H9 (cell line): ENCODE data around the gene TMEM151A. TPM values are rescaled to one million over a fixed set of nuclear protein-coding genes. Genes with fewer than 3 reads are reported as not detected.
A peak's percentile ranks its signal among the peaks of the same experiment; 100 is the strongest.

ENCODE experiments used
- DNase-seq: peaks from one replicate; pipeline ENCODE4 v3.0.0-alpha.2; 2017
- H2AFZ ChIP-seq: one replicate; pipeline ENCODE4 v1.6.1; 2013; ENCODE audit warnings: mild to moderate bottlenecking, low read length, control low read depth, moderate library complexity
- H2AK5ac ChIP-seq: 2 replicates; pipeline ENCODE4 v1.6.1; 2013; ENCODE audit warnings: low read length, control low read depth, mixed read lengths; ENCODE audit not compliant: insufficient read length
- H2BK120ac ChIP-seq: one replicate; pipeline ENCODE4 v1.6.1; 2013; ENCODE audit warnings: low read depth, mild to moderate bottlenecking, low read length, control low read depth, inconsistent platforms; ENCODE audit not compliant: poor library complexity, severe bottlenecking
- H2BK12ac ChIP-seq: 2 replicates; pipeline ENCODE4 v1.6.1; 2013; ENCODE audit warnings: low read length, control low read depth, mixed read lengths, low read depth; ENCODE audit not compliant: insufficient read length
- H2BK15ac ChIP-seq: 2 replicates; pipeline ENCODE4 v1.6.1; 2013; ENCODE audit warnings: low read depth, low read length, control low read depth
- H2BK20ac ChIP-seq: one replicate; pipeline ENCODE4 v1.6.1; 2013; ENCODE audit warnings: low read depth, mild to moderate bottlenecking, low read length, control low read depth, inconsistent platforms; ENCODE audit not compliant: poor library complexity, severe bottlenecking
- H2BK5ac ChIP-seq: 2 replicates; pipeline ENCODE4 v1.6.1; 2013; ENCODE audit warnings: low read length, control low read depth, mixed read lengths; ENCODE audit not compliant: insufficient read length
- H3K14ac ChIP-seq: 2 replicates; pipeline ENCODE4 v1.6.1; 2013; ENCODE audit warnings: low read length, control low read depth; ENCODE audit not compliant: insufficient read depth
- H3K18ac ChIP-seq: 2 replicates; pipeline ENCODE4 v1.6.1; 2013; ENCODE audit warnings: low read depth, mild to moderate bottlenecking, mixed read lengths, low read length, control low read depth; ENCODE audit not compliant: insufficient read length
- H3K23ac ChIP-seq: 2 replicates; pipeline ENCODE4 v1.6.1; 2013; ENCODE audit warnings: low read length, control low read depth, mixed read lengths, low read depth; ENCODE audit not compliant: insufficient read length
- H3K23me2 ChIP-seq: 2 replicates; pipeline ENCODE4 v1.6.1; 2013; ENCODE audit warnings: low read depth, mild to moderate bottlenecking, mixed read lengths, low read length, control low read depth; ENCODE audit not compliant: insufficient read length, poor library complexity, severe bottlenecking
- H3K27ac ChIP-seq: 2 replicates; pipeline ENCODE4 v1.5.1; 2013; ENCODE audit warnings: low read length, control low read depth, mixed read lengths, low read depth; ENCODE audit not compliant: insufficient read length
- H3K27me3 ChIP-seq: 2 replicates; pipeline ENCODE4 v1.6.1; 2013; ENCODE audit warnings: low read length, control low read depth, inconsistent platforms; ENCODE audit not compliant: insufficient read depth
- H3K4ac ChIP-seq: 2 replicates; pipeline ENCODE4 v1.6.1; 2013; ENCODE audit warnings: low read depth, mild to moderate bottlenecking, control low read depth, inconsistent platforms, low read length, moderate library complexity
- H3K4me1 ChIP-seq: 2 replicates; pipeline ENCODE4 v1.6.1; 2013; ENCODE audit warnings: low read length, control low read depth, inconsistent platforms; ENCODE audit not compliant: insufficient read depth
- H3K4me2 ChIP-seq: 2 replicates; pipeline ENCODE4 v1.6.1; 2013; ENCODE audit warnings: low read length, control low read depth, mixed read lengths; ENCODE audit not compliant: insufficient read length, insufficient read depth
- H3K56ac ChIP-seq: 2 replicates; pipeline ENCODE4 v1.6.1; 2013; ENCODE audit warnings: low read depth, mild to moderate bottlenecking, mixed read lengths, low read length, control low read depth; ENCODE audit not compliant: insufficient read length
- H3K79me1 ChIP-seq: 2 replicates; pipeline ENCODE4 v1.6.1; 2013; ENCODE audit warnings: low read depth, mild to moderate bottlenecking, moderate library complexity, low read length, control low read depth, inconsistent platforms; ENCODE audit not compliant: insufficient read depth, poor library complexity, severe bottlenecking
- H3K79me2 ChIP-seq: 2 replicates; pipeline ENCODE4 v1.6.1; 2013; ENCODE audit warnings: low read length, control low read depth, inconsistent platforms; ENCODE audit not compliant: insufficient read depth
- H3K9ac ChIP-seq: 2 replicates; pipeline ENCODE4 v1.6.1; 2013; ENCODE audit warnings: low read length, control low read depth, mixed read lengths; ENCODE audit not compliant: insufficient read length; ENCODE audit errors: extremely low read depth
- H3K9me3 ChIP-seq: one replicate; pipeline ENCODE4 v1.6.1; 2013; ENCODE audit warnings: low read depth, low read length, inconsistent platforms; ENCODE audit not compliant: control insufficient read depth
- H3T11ph ChIP-seq: one replicate; pipeline ENCODE4 v1.6.1; 2013; ENCODE audit warnings: mild to moderate bottlenecking, low read length, control low read depth, inconsistent platforms
- H4K20me1 ChIP-seq: one replicate; pipeline ENCODE4 v1.6.1; 2013; ENCODE audit not compliant: control insufficient read depth, insufficient read length, insufficient read depth
- H4K5ac ChIP-seq: 2 replicates; pipeline ENCODE4 v1.6.1; 2013; ENCODE audit warnings: low read depth, mild to moderate bottlenecking, mixed read lengths, low read length, control low read depth; ENCODE audit not compliant: insufficient read length
- H4K8ac ChIP-seq: replicated peaks from 2 replicates; pipeline ENCODE4 v1.6.1; 2013; ENCODE audit warnings: low read length, control low read depth, mixed read lengths, low read depth; ENCODE audit not compliant: insufficient read length
- H4K91ac ChIP-seq: 2 replicates; pipeline ENCODE4 v1.6.1; 2013; ENCODE audit warnings: low read depth, mild to moderate bottlenecking, moderate library complexity, mixed read lengths, low read length, control low read depth; ENCODE audit not compliant: insufficient read length
- H3K27ac Mint-ChIP-seq, 3 experiments: 2 replicates in 2 of 3; 3 replicates in 1 of 3; pipeline ENCODE4 v1.8.0; 2020 to 2021; ENCODE audit warnings: mixed read lengths in 3 of 3, mild to moderate bottlenecking in 1 of 3, moderate library complexity in 1 of 3
- H3K27me3 Mint-ChIP-seq: 2 replicates; pipeline ENCODE4 v1.8.0; 2021; ENCODE audit warnings: low read depth, mild to moderate bottlenecking, moderate library complexity, mixed read lengths
- H3K36me3 Mint-ChIP-seq, 3 experiments: 2 replicates in 2 of 3; 3 replicates in 1 of 3; pipeline ENCODE4 v1.8.0; 2020 to 2021; ENCODE audit warnings: low read depth in 3 of 3, mixed read lengths in 3 of 3; ENCODE audit not compliant: insufficient read depth in 1 of 3
- H3K4me1 Mint-ChIP-seq, 2 experiments: 2 replicates each; pipeline ENCODE4 v1.8.0; 2020; ENCODE audit warnings: mixed read lengths in 2 of 2
- H3K4me3 Mint-ChIP-seq, 2 experiments: 2 replicates in 1 of 2; 3 replicates in 1 of 2; pipeline ENCODE4 v1.8.0; 2020 to 2021; ENCODE audit warnings: mild to moderate bottlenecking in 2 of 2, mixed read lengths in 2 of 2, moderate library complexity in 1 of 2
- H3K9me3 Mint-ChIP-seq, 2 experiments: 2 replicates in 1 of 2; 3 replicates in 1 of 2; pipeline ENCODE4 v1.8.0; 2020; ENCODE audit warnings: mild to moderate bottlenecking in 2 of 2, mixed read lengths in 2 of 2, moderate library complexity in 1 of 2
- WGBS: extraction: QIAGEN DNeasy Blood & Tissue Kit; methylation state at CpG from one replicate; pipeline ENCODE4 v1.1.7; 2013; ENCODE audit warnings: missing lambda C conversion rate, low lambda C conversion rate, mixed read lengths; ENCODE audit not compliant: insufficient read length; ENCODE audit errors: extremely low coverage; 5-methylcytosine and 5-hydroxymethylcytosine counted together
- total RNA-seq: library from RNA; stranded (reverse); gene quantifications from 2 replicates; pipeline ENCODE4 v1.2.1, GENCODE V29; 2021
- TF ChIP-seq, protein P1 (sequence below): fragments of 200-600 bp; sonication (generic); conservative IDR thresholded peaks from 3 replicates; pipeline ENCODE4 v1.8.0; 2021; ENCODE audit warnings: antibody characterized with exemption, mild to moderate bottlenecking

TMEM151A gene
- total RNA-seq, 1 experiment from 2014 or later = 1.2 TPM

DNA sequence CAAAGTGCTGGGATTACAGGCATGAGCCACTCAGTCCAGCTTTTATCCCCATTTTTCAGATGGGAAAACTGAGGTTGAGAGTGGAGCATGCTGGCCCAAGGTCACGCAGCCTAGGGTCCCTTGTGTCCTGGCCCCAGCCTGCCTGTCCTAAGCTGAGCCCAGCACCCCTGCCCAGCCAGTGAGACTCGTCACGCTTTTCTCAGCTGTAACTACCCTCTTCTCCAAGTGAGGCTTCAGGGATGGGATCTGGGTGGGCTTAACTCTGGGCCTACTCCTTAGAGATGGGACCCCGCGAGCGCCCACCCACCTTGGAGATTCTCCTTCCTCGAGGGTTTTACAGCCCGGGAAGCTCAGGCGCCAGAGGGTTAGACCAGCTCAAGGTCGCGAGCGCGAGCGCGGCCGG is 390 bp upstream of the TMEM151A start:
- no peak overlapping the region for H2BK120ac ChIP-seq
- H3K23me2 ChIP-seq = peaks cover 13% of the 10 kb centered on the region
- H3K79me2 ChIP-seq = peaks cover 1% of the 10 kb centered on the region; the same call in 1 of the 2 replicates
- H4K91ac ChIP-seq = no peak overlapping the region
- no peak overlapping the region for H2BK12ac ChIP-seq
- H3K4me1 ChIP-seq = peaks cover 6% of the 10 kb centered on the region
- WGBS = no CpG with 5 or more reads among the region's 16 CpGs
- no peak overlapping the region for H2BK20ac ChIP-seq
- TF ChIP-seq, protein P1, sequence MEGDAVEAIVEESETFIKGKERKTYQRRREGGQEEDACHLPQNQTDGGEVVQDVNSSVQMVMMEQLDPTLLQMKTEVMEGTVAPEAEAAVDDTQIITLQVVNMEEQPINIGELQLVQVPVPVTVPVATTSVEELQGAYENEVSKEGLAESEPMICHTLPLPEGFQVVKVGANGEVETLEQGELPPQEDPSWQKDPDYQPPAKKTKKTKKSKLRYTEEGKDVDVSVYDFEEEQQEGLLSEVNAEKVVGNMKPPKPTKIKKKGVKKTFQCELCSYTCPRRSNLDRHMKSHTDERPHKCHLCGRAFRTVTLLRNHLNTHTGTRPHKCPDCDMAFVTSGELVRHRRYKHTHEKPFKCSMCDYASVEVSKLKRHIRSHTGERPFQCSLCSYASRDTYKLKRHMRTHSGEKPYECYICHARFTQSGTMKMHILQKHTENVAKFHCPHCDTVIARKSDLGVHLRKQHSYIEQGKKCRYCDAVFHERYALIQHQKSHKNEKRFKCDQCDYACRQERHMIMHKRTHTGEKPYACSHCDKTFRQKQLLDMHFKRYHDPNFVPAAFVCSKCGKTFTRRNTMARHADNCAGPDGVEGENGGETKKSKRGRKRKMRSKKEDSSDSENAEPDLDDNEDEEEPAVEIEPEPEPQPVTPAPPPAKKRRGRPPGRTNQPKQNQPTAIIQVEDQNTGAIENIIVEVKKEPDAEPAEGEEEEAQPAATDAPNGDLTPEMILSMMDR = no peak
- H3K56ac ChIP-seq = no peak overlapping the region
- no peak overlapping the region for H3K9ac ChIP-seq
- H3K27me3 ChIP-seq = peaks cover 8% of the 10 kb centered on the region; the same call in 1 of the 2 replicates
- peak overlapping the region; percentile 3 for H3K4me2 ChIP-seq
- no peaks in the 10 kb centered on the region for H3K79me1 ChIP-seq
- H4K8ac ChIP-seq = no peak overlapping the region
- no peak overlapping the region for H2AFZ ChIP-seq
- H3K14ac ChIP-seq = no peak overlapping the region
- Mint-ChIP-seq H3K27me3 (peaks cover 37% of the 10 kb centered on the region), H3K9me3 (no peaks in the 10 kb centered on the region; a peak in 1 of 5 replicates), H3K4me1 (peaks cover 18 to 26% of the 10 kb centered on the region in 2 experiments), H3K27ac (no peak overlapping the region), H3K36me3 (peaks cover 0 to 2% (median 0%) of the 10 kb centered on the region in 3 experiments; a peak in 3 of 7 replicates), H3K4me3 (peak overlapping the region; percentile 44 to 91)
- no peak overlapping the region for H3K18ac ChIP-seq
- no peak overlapping the region for H2BK5ac ChIP-seq
- no peak for DNase-seq
- H3K23ac ChIP-seq = no peak overlapping the region
- H4K20me1 ChIP-seq = no peaks in the 10 kb centered on the region
- H2BK15ac ChIP-seq = no peak overlapping the region
- H3K4ac ChIP-seq = no peak overlapping the region
- H3K9me3 ChIP-seq = no peaks in the 10 kb centered on the region
- H3T11ph ChIP-seq = no peak overlapping the region
- no peak overlapping the region for H3K27ac ChIP-seq
- no peak overlapping the region for H2AK5ac ChIP-seq
- no peak overlapping the region for H4K5ac ChIP-seq
